CD1c-positive myeloid dendritic cell (primary cell): ENCODE measurements around the gene SRGAP2C.
A peak's percentile ranks its signal among the peaks of the same experiment; 100 is the strongest.
"Not testable (repeated sequence)": the region's sequence is repeated elsewhere in the genome, so short reads cannot be mapped to it uniquely, and the experiment has no call there.

Source experiments
- DNase-seq: peaks from one replicate; pipeline ENCODE4 v3.0.0-alpha.2; 2016; ENCODE audit errors: extremely low spot score

SRGAP2C gene

GRCh38 chr1:121376986-121377385 is 192.2 kb downstream of the SRGAP2C start:
- not testable (repeated sequence) for DNase-seq

- DNase-seq: not testable (repeated sequence)
These were observed 194.0 kb downstream of the SRGAP2C start for GRCh38 chr1:121378757-121379156.

- not testable (repeated sequence) for DNase-seq
These were observed 200.0 kb downstream of the SRGAP2C start for GRCh38 chr1:121384754-121385153.

- DNase-seq: not testable (repeated sequence)
These were observed 200.4 kb downstream of the SRGAP2C start for GRCh38 chr1:121385162-121385561.

- DNase-seq: not testable (repeated sequence)
These were observed 201.0 kb downstream of the SRGAP2C start for GRCh38 chr1:121385563-121386288.

- not testable (repeated sequence) for DNase-seq
These were observed 201.7 kb downstream of the SRGAP2C start for GRCh38 chr1:121386319-121386948.

GRCh38 chr1:121389895-121390560 is 205.3 kb downstream of the SRGAP2C start:
- not testable (repeated sequence) for DNase-seq

- not testable (repeated sequence) for DNase-seq
These were observed 207.4 kb downstream of the SRGAP2C start for GRCh38 chr1:121392130-121392529.

- not testable (repeated sequence) for DNase-seq
These were observed 211.0 kb downstream of the SRGAP2C start for GRCh38 chr1:121395718-121396201.

GRCh38 chr1:121396335-121397081 is 211.7 kb downstream of the SRGAP2C start:
- not testable (repeated sequence) for DNase-seq

GRCh38 chr1:121397101-121397500 is 212.3 kb downstream of the SRGAP2C start:
- DNase-seq: not testable (repeated sequence)

- not testable (repeated sequence) for DNase-seq
These were observed 214.4 kb downstream of the SRGAP2C start for GRCh38 chr1:121399193-121399592.

- DNase-seq: not testable (repeated sequence)
These were observed 215.3 kb downstream of the SRGAP2C start for GRCh38 chr1:121400108-121400507.

GRCh38 chr1:121400541-121401310 is 216.0 kb downstream of the SRGAP2C start:
- DNase-seq: not testable (repeated sequence)

- DNase-seq: not testable (repeated sequence)
These were observed 216.7 kb downstream of the SRGAP2C start for GRCh38 chr1:121401375-121401955.

- not testable (repeated sequence) for DNase-seq
These were observed 218.5 kb downstream of the SRGAP2C start for GRCh38 chr1:121403254-121403653.

GRCh38 chr1:121408354-121408753 is 223.6 kb downstream of the SRGAP2C start:
- DNase-seq: peak; percentile 73

- no peak for DNase-seq
These were observed 229.0 kb downstream of the SRGAP2C start for GRCh38 chr1:121413821-121414220.

- DNase-seq: no peak
These were observed 230.1 kb downstream of the SRGAP2C start for GRCh38 chr1:121414905-121415304.

GRCh38 chr1:121417325-121417923 is 232.6 kb downstream of the SRGAP2C start:
- DNase-seq: no peak
